Endometrial microvascular endothelial cells (primary cell): Measurements from ENCODE around the gene SLC6A11. TPM values are rescaled to one million over a fixed set of nuclear protein-coding genes. Genes with fewer than 3 reads are reported as not detected.

Source experiments
- in situ Hi-C: cut with HindIII; loops from 2 replicates; pipeline ENCODE4 v1.10.0; 2017; ENCODE audit warnings: low sequenced_read_pairs, low pct_unique_long_range_greater_than_20kb; ENCODE audit errors: inconsistent ontology term
- total RNA-seq: library from RNA; depleted of rRNA; stranded (reverse); fragments of >200 nt; gene quantifications from one replicate; pipeline ENCODE4 v1.2.3, GENCODE V29; 2015; ENCODE audit errors: inconsistent ontology term

Gene SLC6A11
- total RNA-seq, 1 donor from 2014 or later, result not detected

GRCh38 chr3:10867384-10867783, 51.4 kb downstream of the SLC6A11 start:
- in situ Hi-C loops, result no loop called here

- in situ Hi-C loops, result no loop called here
Measured at GRCh38 chr3:10869460-10869859, 53.4 kb downstream of the SLC6A11 start.

- in situ Hi-C loops, result no loop called here
Measured at GRCh38 chr3:10870296-10870695, 54.3 kb downstream of the SLC6A11 start.

GRCh38 chr3:10873415-10873814, 57.4 kb downstream of the SLC6A11 start:
- in situ Hi-C loops, result no loop called here

- in situ Hi-C loops, result no loop called here
Measured at GRCh38 chr3:10875914-10876313, 59.9 kb downstream of the SLC6A11 start.

- in situ Hi-C loops, result no loop called here
Measured at GRCh38 chr3:10876661-10877060, 60.6 kb downstream of the SLC6A11 start.

- in situ Hi-C loops, result no loop called here
Measured at GRCh38 chr3:10882851-10883250, 66.8 kb downstream of the SLC6A11 start.

GRCh38 chr3:10883478-10884234, 67.6 kb downstream of the SLC6A11 start:
- in situ Hi-C loops, result no loop called here

GRCh38 chr3:10887015-10887414, 71.0 kb downstream of the SLC6A11 start:
- in situ Hi-C loops, result no loop called here

- in situ Hi-C loops, result no loop called here
Measured at GRCh38 chr3:10888518-10889090, 72.6 kb downstream of the SLC6A11 start.

- in situ Hi-C loops, result no loop called here
Measured at GRCh38 chr3:10889206-10889960, 73.4 kb downstream of the SLC6A11 start.

- in situ Hi-C loops, result no loop called here
Measured at GRCh38 chr3:10890665-10891064, 74.6 kb downstream of the SLC6A11 start.

GRCh38 chr3:10892622-10893021, 76.6 kb downstream of the SLC6A11 start:
- in situ Hi-C loops, result no loop called here

GRCh38 chr3:10901296-10901945, 85.4 kb downstream of the SLC6A11 start:
- in situ Hi-C loops, result no loop called here

- in situ Hi-C loops, result no loop called here
Measured at GRCh38 chr3:10907262-10907661, 91.2 kb downstream of the SLC6A11 start.

- in situ Hi-C loops, result no loop called here
Measured at GRCh38 chr3:10910367-10910766, 94.3 kb downstream of the SLC6A11 start.

GRCh38 chr3:10911350-10912002, 95.4 kb downstream of the SLC6A11 start:
- in situ Hi-C loops, result no loop called here

GRCh38 chr3:10912786-10913185, 96.8 kb downstream of the SLC6A11 start:
- in situ Hi-C loops, result no loop called here

GRCh38 chr3:10915376-10915775, 99.3 kb downstream of the SLC6A11 start:
- in situ Hi-C loops, result no loop called here
